K562 (cell line): Measurements from ENCODE around the gene ITGB5.

Experiments used
- HDAC3 ChIP-seq: fragments of 450-650 bp; IDR thresholded peaks from 2 replicates; pipeline ENCODE4 v1.6.1; 2018; ENCODE audit warnings: borderline replicate concordance, mild to moderate bottlenecking, moderate library complexity; ENCODE audit not compliant: partially characterized antibody
- MCM2 ChIP-seq: fragments of 450-650 bp; IDR thresholded peaks from 2 replicates; pipeline ENCODE4 v1.6.1; 2017; ENCODE audit warnings: low read depth, mild to moderate bottlenecking
- MIER1 ChIP-seq: fragments of 450-650 bp; IDR thresholded peaks from 2 replicates; pipeline ENCODE4 v1.6.1; 2016; ENCODE audit warnings: antibody characterized with exemption, mild to moderate bottlenecking, low read depth
- MYC ChIP-seq, 2 experiments: fragments of 250-450 bp in 1 of 2; sonication (Bioruptor Pico) in 1 of 2; IDR thresholded peaks; 2 replicates each; pipeline versions ENCODE4 v1.5.1 to v1.6.1; 2012 to 2021; ENCODE audit warnings: low read depth in 2 of 2, borderline replicate concordance in 1 of 2, improper control_type of control experiment in 1 of 2, low read length in 1 of 2, mild to moderate bottlenecking in 1 of 2, moderate library complexity in 1 of 2
- POLR2AphosphoS5 ChIP-seq: IDR thresholded peaks from 2 replicates; pipeline ENCODE4 v1.6.1; 2011; ENCODE audit warnings: mild to moderate bottlenecking, low read depth, low read length, moderate library complexity; ENCODE audit not compliant: control insufficient read depth, insufficient read depth
- PTBP1 ChIP-seq: fragments of 200-400 bp; formaldehyde crosslinking; IDR thresholded peaks from 2 replicates; pipeline ENCODE4 v1.6.1; 2017; ENCODE audit warnings: low read depth, low read length
- RAD21 ChIP-seq, 2 experiments: fragments of 250-450 bp in 1 of 2; fragments of 450-650 bp in 1 of 2; sonication (Bioruptor Pico) in 1 of 2; formaldehyde crosslinking in 1 of 2; IDR thresholded peaks in 1 of 2; conservative IDR thresholded peaks in 1 of 2; 2 replicates each; pipeline versions ENCODE4 v1.4.0 to v1.8.0; 2020 to 2022; ENCODE audit warnings: mild to moderate bottlenecking in 2 of 2, moderate library complexity in 1 of 2
- ZNF124 ChIP-seq: sonication (generic); formaldehyde crosslinking; IDR thresholded peaks from 2 replicates; pipeline ENCODE4 v1.8.1; 2022; ENCODE audit warnings: missing genetic modification reagents
- ZNF224 ChIP-seq: sonication (generic); formaldehyde crosslinking; IDR thresholded peaks from 2 replicates; pipeline ENCODE4 v1.8.0; 2022; ENCODE audit warnings: mild to moderate bottlenecking, missing genetic modification reagents
- TF ChIP-seq, protein P1 (sequence below): sonication (generic); formaldehyde crosslinking; IDR thresholded peaks from 2 replicates; pipeline ENCODE4 v1.8.0; 2023; ENCODE audit warnings: missing genetic modification reagents, mild to moderate bottlenecking, borderline replicate concordance
- TF ChIP-seq, protein P2 (sequence below): fragments of 450-650 bp; IDR thresholded peaks from 2 replicates; pipeline ENCODE4 v1.6.1; 2016

DNA sequence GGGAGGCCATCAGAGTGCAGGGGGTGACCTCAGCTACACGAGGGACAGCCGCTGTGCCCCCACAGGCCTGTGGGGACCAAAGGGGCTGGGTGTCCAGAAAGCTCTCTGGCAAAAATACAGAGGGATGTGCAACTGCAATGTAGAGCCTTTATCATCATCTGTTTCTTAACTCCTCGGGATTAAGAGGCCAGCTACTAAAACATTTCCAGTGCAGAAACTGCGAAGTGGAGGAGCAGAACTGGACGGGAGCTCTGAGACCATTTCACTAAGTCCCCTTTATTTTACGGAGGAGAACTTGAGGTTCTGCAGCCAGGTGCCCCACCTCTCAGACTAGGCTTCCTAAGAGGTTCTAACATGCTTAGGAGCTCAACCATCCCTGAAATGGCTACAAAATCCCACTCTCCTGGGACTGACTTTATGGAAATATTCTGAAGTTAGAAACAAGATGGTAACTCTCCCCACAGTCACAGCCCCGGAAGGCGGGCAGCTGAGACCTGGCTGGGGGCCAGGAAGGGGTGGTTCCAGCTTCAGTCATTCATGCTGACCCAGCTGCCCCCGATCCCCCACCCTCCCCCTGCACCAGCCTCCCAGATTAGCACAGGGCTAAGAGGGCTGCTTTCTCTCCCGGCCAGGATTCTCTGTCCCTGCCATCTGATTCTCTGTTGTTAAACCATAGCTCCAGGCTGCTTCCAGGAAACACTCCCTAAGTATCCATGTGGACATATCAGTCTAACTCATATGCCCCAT lies 116.7 kb downstream of the ITGB5 start:
- TF ChIP-seq ZNF224 (CRISPR knock-in tag), result no peak
- no peak for TF ChIP-seq RAD21 (CRISPR knock-in tag; conservative IDR thresholded peaks at IDR 0.05 in 1 of 2, IDR thresholded peaks at IDR 0.05 in 1 of 2)
- no peak for TF ChIP-seq MCM2
- no peak for TF ChIP-seq HDAC3
- TF ChIP-seq, protein P1, sequence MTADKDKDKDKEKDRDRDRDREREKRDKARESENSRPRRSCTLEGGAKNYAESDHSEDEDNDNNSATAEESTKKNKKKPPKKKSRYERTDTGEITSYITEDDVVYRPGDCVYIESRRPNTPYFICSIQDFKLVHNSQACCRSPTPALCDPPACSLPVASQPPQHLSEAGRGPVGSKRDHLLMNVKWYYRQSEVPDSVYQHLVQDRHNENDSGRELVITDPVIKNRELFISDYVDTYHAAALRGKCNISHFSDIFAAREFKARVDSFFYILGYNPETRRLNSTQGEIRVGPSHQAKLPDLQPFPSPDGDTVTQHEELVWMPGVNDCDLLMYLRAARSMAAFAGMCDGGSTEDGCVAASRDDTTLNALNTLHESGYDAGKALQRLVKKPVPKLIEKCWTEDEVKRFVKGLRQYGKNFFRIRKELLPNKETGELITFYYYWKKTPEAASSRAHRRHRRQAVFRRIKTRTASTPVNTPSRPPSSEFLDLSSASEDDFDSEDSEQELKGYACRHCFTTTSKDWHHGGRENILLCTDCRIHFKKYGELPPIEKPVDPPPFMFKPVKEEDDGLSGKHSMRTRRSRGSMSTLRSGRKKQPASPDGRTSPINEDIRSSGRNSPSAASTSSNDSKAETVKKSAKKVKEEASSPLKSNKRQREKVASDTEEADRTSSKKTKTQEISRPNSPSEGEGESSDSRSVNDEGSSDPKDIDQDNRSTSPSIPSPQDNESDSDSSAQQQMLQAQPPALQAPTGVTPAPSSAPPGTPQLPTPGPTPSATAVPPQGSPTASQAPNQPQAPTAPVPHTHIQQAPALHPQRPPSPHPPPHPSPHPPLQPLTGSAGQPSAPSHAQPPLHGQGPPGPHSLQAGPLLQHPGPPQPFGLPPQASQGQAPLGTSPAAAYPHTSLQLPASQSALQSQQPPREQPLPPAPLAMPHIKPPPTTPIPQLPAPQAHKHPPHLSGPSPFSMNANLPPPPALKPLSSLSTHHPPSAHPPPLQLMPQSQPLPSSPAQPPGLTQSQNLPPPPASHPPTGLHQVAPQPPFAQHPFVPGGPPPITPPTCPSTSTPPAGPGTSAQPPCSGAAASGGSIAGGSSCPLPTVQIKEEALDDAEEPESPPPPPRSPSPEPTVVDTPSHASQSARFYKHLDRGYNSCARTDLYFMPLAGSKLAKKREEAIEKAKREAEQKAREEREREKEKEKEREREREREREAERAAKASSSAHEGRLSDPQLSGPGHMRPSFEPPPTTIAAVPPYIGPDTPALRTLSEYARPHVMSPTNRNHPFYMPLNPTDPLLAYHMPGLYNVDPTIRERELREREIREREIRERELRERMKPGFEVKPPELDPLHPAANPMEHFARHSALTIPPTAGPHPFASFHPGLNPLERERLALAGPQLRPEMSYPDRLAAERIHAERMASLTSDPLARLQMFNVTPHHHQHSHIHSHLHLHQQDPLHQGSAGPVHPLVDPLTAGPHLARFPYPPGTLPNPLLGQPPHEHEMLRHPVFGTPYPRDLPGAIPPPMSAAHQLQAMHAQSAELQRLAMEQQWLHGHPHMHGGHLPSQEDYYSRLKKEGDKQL (CRISPR knock-in tag), result no peak
- no peak for TF ChIP-seq ZNF124 (CRISPR knock-in tag)
- TF ChIP-seq MIER1, result no peak
- no peak for TF ChIP-seq MYC (IDR thresholded peaks at IDR 0.05; ENCODE audit: low read depth, low read length)
- no peak for TF ChIP-seq MYC (CRISPR knock-in tag; IDR thresholded peaks at IDR 0.05; ENCODE audit: borderline replicate concordance, low read depth)
- no peak for TF ChIP-seq PTBP1
- TF ChIP-seq, protein P2, sequence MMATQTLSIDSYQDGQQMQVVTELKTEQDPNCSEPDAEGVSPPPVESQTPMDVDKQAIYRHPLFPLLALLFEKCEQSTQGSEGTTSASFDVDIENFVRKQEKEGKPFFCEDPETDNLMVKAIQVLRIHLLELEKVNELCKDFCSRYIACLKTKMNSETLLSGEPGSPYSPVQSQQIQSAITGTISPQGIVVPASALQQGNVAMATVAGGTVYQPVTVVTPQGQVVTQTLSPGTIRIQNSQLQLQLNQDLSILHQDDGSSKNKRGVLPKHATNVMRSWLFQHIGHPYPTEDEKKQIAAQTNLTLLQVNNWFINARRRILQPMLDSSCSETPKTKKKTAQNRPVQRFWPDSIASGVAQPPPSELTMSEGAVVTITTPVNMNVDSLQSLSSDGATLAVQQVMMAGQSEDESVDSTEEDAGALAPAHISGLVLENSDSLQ, result no peak
- no peak for TF ChIP-seq POLR2AphosphoS5
